OCI-LY3 (cell line): ENCODE measurements around the gene CHN1.

Experiments used
- CTCF ChIP-seq: fragments of 200-600, 300-600 bp; sonication (generic); IDR thresholded peaks from 2 replicates; pipeline ENCODE4 v1.5.1; 2014; ENCODE audit warnings: antibody characterized with exemption, low read length, low read depth
- EZH2phosphoT487 ChIP-seq: fragments of 200-600 bp; shearing (Covaris generic); IDR thresholded peaks from 2 replicates; pipeline ENCODE4 v1.6.1; 2018; ENCODE audit warnings: antibody characterized with exemption, mixed run types, low read depth

GRCh38 chr2:174969091-174969734, 36.0 kb downstream of the CHN1 start:
- TF ChIP-seq EZH2phosphoT487 = no peak
- no peak for TF ChIP-seq CTCF
